GM12878 (cell line): ENCODE data around the gene NHLRC3. TPM values are rescaled to one million over a fixed set of nuclear protein-coding genes. Genes with fewer than 3 reads are reported as not detected.

Experiments
- ATAC-seq: fragments of 200-7000 bp; cut with Tn5 transposase; 3 replicates; pipeline ENCODE4 v1.9.1; 2020; ENCODE audit warnings: mild to moderate bottlenecking, moderate library complexity
- BruUV-seq: library from RNA; stranded (reverse); fragments of 400-500 nt; replicated peaks from 2 replicates; lab custom pipeline; 2021; lab: Mats Ljungman, UMichigan
- CTCF ChIA-PET: fragments of 300-600 bp; sonication (Branson Sonifier 250); formaldehyde crosslinking; extraction: SDS; loops from one replicate; lab custom pipeline; 2021; ENCODE audit warnings: inconsistent platforms; lab: Yijun Ruan, JAX
- POLR2A ChIA-PET: fragments of 350-600 bp; formaldehyde crosslinking; extraction: SDS; loops from one replicate; lab custom pipeline; 2021; ENCODE audit warnings: inconsistent platforms; lab: Charles Lee
- RAD21 ChIA-PET: fragments of 300-600 bp; sonication (Branson Sonifier 250); formaldehyde crosslinking; loops from one replicate; lab custom pipeline; 2023; ENCODE audit warnings: antibody characterized with exemption; ENCODE audit not compliant: unreplicated experiment; lab: Charles Lee
- SMC1A ChIA-PET: fragments of 300-600 bp; sonication (Branson Sonifier 250); formaldehyde crosslinking; loops from one replicate; lab custom pipeline; 2023; ENCODE audit not compliant: unreplicated experiment, uncharacterized antibody; lab: Charles Lee
- DNase-seq: peaks from one replicate; pipeline ENCODE4 v3.0.0-alpha.2; 2011; ENCODE audit warnings: low read depth, low spot score
- FAIRE-seq: peaks from 3 replicates; lab custom pipeline; 2011; peaks lifted over from hg19 to GRCh38; lab: Jason Lieb, UNC
- H2AFZ ChIP-seq: 2 replicates; pipeline ENCODE4 v1.6.0; 2011; ENCODE audit warnings: low read depth, low read length, control low read depth; ENCODE audit not compliant: control insufficient read depth
- H3K27ac ChIP-seq: 2 replicates; pipeline ENCODE4 v1.5.1; 2011; ENCODE audit warnings: control low read depth; ENCODE audit not compliant: control insufficient read depth, insufficient read depth
- H3K27me3 ChIP-seq, 2 experiments: replicated peaks in 1 of 2; 2 replicates each; pipeline versions ENCODE4 v1.6.0 to v1.6.1; 2011; ENCODE audit warnings: low read length in 1 of 2; ENCODE audit not compliant: control insufficient read depth in 2 of 2, insufficient read depth in 2 of 2
- H3K36me3 ChIP-seq, 2 experiments: 2 replicates each; pipeline ENCODE4 v1.5.1; 2011; ENCODE audit warnings: low read length in 1 of 2; ENCODE audit not compliant: control insufficient read depth in 2 of 2, insufficient read depth in 2 of 2
- H3K4me1 ChIP-seq: 2 replicates; pipeline ENCODE4 v1.6.1; 2011; ENCODE audit warnings: mild to moderate bottlenecking, low read length, moderate library complexity, mixed read lengths; ENCODE audit not compliant: control insufficient read depth, insufficient read depth
- H3K4me2 ChIP-seq: 2 replicates; pipeline ENCODE4 v1.6.0; 2011; ENCODE audit warnings: control low read depth; ENCODE audit not compliant: control insufficient read depth, insufficient read depth
- H3K4me3 ChIP-seq: fragments of 200-600 bp; sonication (generic); 2 replicates; pipeline ENCODE4 v1.5.1; 2016
- H3K79me2 ChIP-seq: 2 replicates; pipeline ENCODE4 v1.6.0; 2011; ENCODE audit warnings: low read length; ENCODE audit not compliant: control insufficient read depth, insufficient read depth
- H3K9ac ChIP-seq: 2 replicates; pipeline ENCODE4 v1.8.0; 2011; ENCODE audit warnings: low read length, control low read depth, mixed read lengths; ENCODE audit not compliant: control insufficient read depth, insufficient read depth
- H3K9me3 ChIP-seq: replicated peaks from 3 replicates; pipeline ENCODE4 v1.5.1; 2011; ENCODE audit warnings: mild to moderate bottlenecking, low read length; ENCODE audit not compliant: control insufficient read depth, insufficient read depth
- H4K20me1 ChIP-seq: 2 replicates; pipeline ENCODE4 v1.6.0; 2011; ENCODE audit not compliant: control insufficient read depth, insufficient read depth
- IRF3 ChIP-seq: fragments of 450-650 bp; IDR thresholded peaks from 2 replicates; pipeline ENCODE4 v1.6.1; 2014; ENCODE audit warnings: mild to moderate bottlenecking
- SIX5 ChIP-seq: IDR thresholded peaks from 2 replicates; pipeline ENCODE4 v1.6.1; 2011; ENCODE audit warnings: mild to moderate bottlenecking, low read depth, low read length, moderate library complexity; ENCODE audit not compliant: severe bottlenecking
- SMAD5 ChIP-seq: IDR thresholded peaks from 2 replicates; pipeline ENCODE4 v1.6.1; 2016; ENCODE audit warnings: antibody characterized with exemption, low read depth
- SPI1 ChIP-seq: IDR thresholded peaks from 2 replicates; pipeline ENCODE4 v1.6.1; 2011; ENCODE audit warnings: low read depth, mild to moderate bottlenecking, low read length, moderate library complexity, borderline replicate concordance; ENCODE audit not compliant: insufficient read depth
- TCF7 ChIP-seq: IDR thresholded peaks from 2 replicates; pipeline ENCODE4 v1.6.1; 2014; ENCODE audit warnings: antibody characterized with exemption, borderline replicate concordance
- WRNIP1 ChIP-seq: IDR thresholded peaks from 2 replicates; pipeline ENCODE4 v1.6.1; 2011; ENCODE audit warnings: low read depth, low read length, improper control_type of control experiment, borderline replicate concordance
- ZBTB11 ChIP-seq: fragments of 450-650 bp; formaldehyde crosslinking; IDR thresholded peaks from 2 replicates; pipeline ENCODE4 v1.5.0; 2022; ENCODE audit warnings: mild to moderate bottlenecking, missing genetic modification characterization
- WGBS: methylation state at CpG from one replicate; pipeline ENCODE4 v1.1.6; 2016; ENCODE audit warnings: low lambda C conversion rate; ENCODE audit not compliant: insufficient replicate concordance, insufficient coverage; ENCODE audit errors: missing lambda C conversion rate; 5-methylcytosine and 5-hydroxymethylcytosine counted together
- in situ Hi-C: fragments of 300-500 bp; cut with MboI; formaldehyde crosslinking; loops from 9 replicates; pipeline ENCODE4 v1.14.3; 2018; ENCODE audit warnings: mixed read lengths
- intact Hi-C: fragments of 100-400 bp; cut with micrococcal nuclease; formaldehyde crosslinking; loops from one replicate; pipeline ENCODE4 v1.14.2; 2022; ENCODE audit not compliant: unreplicated experiment
- polyA plus RNA-seq, 11 experiments: library from polyadenylated mRNA; depleted of rRNA in 4 of 11; unstranded in 6 of 11; stranded (reverse) in 5 of 11; fragments of >200 nt; fragmentation: Nextera tagmentation in 4 of 11; fragmentation: Illumina TruSeq in 1 of 11; extraction: Ambion mirVana in 4 of 11; extraction: Trizol in 1 of 11; gene quantifications; 1 replicate in 1 of 11; 2 replicates in 10 of 11; pipeline versions ENCODE4 v1.2.1 to v1.2.3, GENCODE V29; 2011 to 2016; ENCODE audit warnings: inconsistent platforms in 2 of 11, missing spikeins in 2 of 11, low read depth in 1 of 11
- total RNA-seq, 4 experiments: library from RNA; depleted of rRNA in 3 of 4; stranded (reverse); fragments of >200 nt in 3 of 4; fragmentation: Illumina TruSeq in 1 of 4; extraction: Trizol in 1 of 4; gene quantifications; 2 replicates each; pipeline versions ENCODE4 v1.2.1 to v1.2.3, GENCODE V29; 2013 to 2021

Gene NHLRC3
- total and polyA plus RNA-seq, 10 of the 15 experiments (the other 5 are each of a cell fraction or from before 2014, with no cell fraction given): 8.3 to 38.0 (median 18.9) TPM

GRCh38 chr13:39062004-39062403 is 23.7 kb downstream of the NHLRC3 start:
- H3K36me3 ChIP-seq: no peaks in the 10 kb centered on the region
- no peak for FAIRE-seq
- BruUV-seq: no TSS peak
- DNase-seq: no peak
- no peak for ATAC-seq
- in situ Hi-C loops: loop anchor here (25.0 kb wide), 1 partner anchor 1625 kb away; no protein-coding TSS in a partner anchor
- WGBS: 85% methylated on average over 4 of the region's 4 CpGs
- H3K9me3 ChIP-seq: no peaks in the 10 kb centered on the region; the same call in 2 of the 3 replicates
- H3K4me1 ChIP-seq: no peaks in the 10 kb centered on the region
- no peaks in the 10 kb centered on the region for H3K79me2 ChIP-seq
- no peak overlapping the region for H3K9ac ChIP-seq
- intact Hi-C loops: no loop called here
- no peak overlapping the region for H3K4me2 ChIP-seq
- H3K27me3 ChIP-seq: no peaks in the 10 kb centered on the region
- TF ChIP-seq IRF3 (no peak), WRNIP1 (no peak)
- SMC1A ChIA-PET: no interaction called here
- RAD21 ChIA-PET: no interaction called here
- no peak overlapping the region for H3K4me3 ChIP-seq
- H3K27ac ChIP-seq: no peak overlapping the region
- POLR2A ChIA-PET: no interaction called here
- no peak overlapping the region for H2AFZ ChIP-seq
- H4K20me1 ChIP-seq: no peaks in the 10 kb centered on the region
- CTCF ChIA-PET: no interaction called here

GRCh38 chr13:39072842-39073241 is 34.6 kb downstream of the NHLRC3 start:
- CTCF ChIA-PET: interaction anchor here (1.2 kb wide), 1 partner anchor 543 kb away, joined by 5 read pairs; no protein-coding TSS in a partner anchor
- no peak overlapping the region for H3K9ac ChIP-seq
- H3K9me3 ChIP-seq: no peaks in the 10 kb centered on the region
- H3K79me2 ChIP-seq: no peaks in the 10 kb centered on the region
- H3K27me3 ChIP-seq: no peaks in the 10 kb centered on the region
- no TSS peak for BruUV-seq
- WGBS: 8% methylated on average over 2 of the region's 2 CpGs
- no peaks in the 10 kb centered on the region for H4K20me1 ChIP-seq
- ATAC-seq: no peak
- no peak overlapping the region for H3K27ac ChIP-seq
- no peak overlapping the region for H2AFZ ChIP-seq
- H3K4me1 ChIP-seq: no peaks in the 10 kb centered on the region
- RAD21 ChIA-PET: no interaction called here
- FAIRE-seq: no peak
- SMC1A ChIA-PET: interaction anchor here (1.5 kb wide), 1 partner anchor 571 kb away, joined by 4 read pairs; no protein-coding TSS in a partner anchor
- intact Hi-C loops: no loop called here
- no peak overlapping the region for H3K4me3 ChIP-seq
- no peaks in the 10 kb centered on the region for H3K36me3 ChIP-seq
- POLR2A ChIA-PET: no interaction called here
- in situ Hi-C loops: loop anchor here (25.0 kb wide), 1 partner anchor 1614 kb away; no protein-coding TSS in a partner anchor
- no peak for DNase-seq
- no peak overlapping the region for H3K4me2 ChIP-seq
- TF ChIP-seq TCF7: no peak
- no peak for TF ChIP-seq ZBTB11
- no peak for TF ChIP-seq SPI1
- TF ChIP-seq SIX5: no peak
- no peak for TF ChIP-seq SMAD5
